IPS DF 4.7 (cell line): ENCODE data around the gene PXMP4.

Source experiments
- DNase-seq: peaks from one replicate; pipeline ENCODE4 v3.0.0-alpha.2; 2013; ENCODE audit warnings: low spot score; ENCODE audit errors: extremely low read depth

The PXMP4 gene

GRCh38 chr20:33656783-33657703 lies 63.1 kb downstream of the PXMP4 start:
- no peak for DNase-seq

- DNase-seq = no peak
These were observed 63.9 kb downstream of the PXMP4 start for GRCh38 chr20:33656010-33656782.

GRCh38 chr20:33655164-33655563 lies 64.9 kb downstream of the PXMP4 start:
- no peak for DNase-seq

- DNase-seq = no peak
These were observed 65.4 kb downstream of the PXMP4 start for GRCh38 chr20:33654680-33655161.

- no peak for DNase-seq
These were observed 66.1 kb downstream of the PXMP4 start for GRCh38 chr20:33653900-33654596.

- peak; percentile 74 for DNase-seq
These were observed 66.8 kb downstream of the PXMP4 start for GRCh38 chr20:33653218-33653899.
